ENCODE data around the gene CMIP. TPM values are rescaled to one million over a fixed set of nuclear protein-coding genes. Genes with fewer than 3 reads are reported as not detected.

Gene CMIP
- total RNA-seq, 4 donors from 2014 or later, result 63.9 to 89.9 (median 70.0) TPM

DNA sequence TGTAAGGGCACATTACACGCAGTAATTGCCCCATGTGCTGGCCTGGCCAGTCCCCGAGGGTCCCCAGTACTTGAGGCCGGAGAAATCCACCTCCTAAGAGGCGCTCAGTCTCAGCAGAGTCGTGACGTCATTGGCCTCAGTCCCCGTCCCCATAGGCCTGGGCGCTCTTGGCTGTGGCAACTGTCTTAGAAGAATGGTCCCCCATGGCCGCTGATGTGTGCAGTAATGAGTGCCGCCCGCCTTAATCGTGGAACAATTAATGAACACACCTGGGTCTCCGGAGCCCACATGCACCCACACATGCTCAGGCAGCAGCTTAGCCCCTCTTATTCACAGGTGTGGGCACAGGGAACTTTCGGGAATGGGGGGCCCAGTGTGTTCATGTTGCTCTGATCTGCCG is 248.0 kb downstream of the CMIP start:
- peaks cover 43% of the 10 kb centered on the region for H3K36me3 ChIP-seq
- H3K4me1 ChIP-seq, result peaks cover 45% of the 10 kb centered on the region
- H3K4me3 ChIP-seq, result no peak overlapping the region
- no peaks in the 10 kb centered on the region for H3K27me3 ChIP-seq
- peak overlapping the region; percentile 61 for H3K27ac ChIP-seq
- peak in 1 of 2 donors; percentile 76 for DNase-seq (ENCODE audit: low spot score in 2 of 2)
- TF ChIP-seq EP300 (IDR thresholded peaks at IDR 0.05) (no peak), POLR2AphosphoS5 (IDR thresholded peaks at IDR 0.05) (no peak)
- H3K9me3 ChIP-seq, result no peaks in the 10 kb centered on the region
- WGBS, result 76% methylated on average over 6 of the region's 15 CpGs

DNA sequence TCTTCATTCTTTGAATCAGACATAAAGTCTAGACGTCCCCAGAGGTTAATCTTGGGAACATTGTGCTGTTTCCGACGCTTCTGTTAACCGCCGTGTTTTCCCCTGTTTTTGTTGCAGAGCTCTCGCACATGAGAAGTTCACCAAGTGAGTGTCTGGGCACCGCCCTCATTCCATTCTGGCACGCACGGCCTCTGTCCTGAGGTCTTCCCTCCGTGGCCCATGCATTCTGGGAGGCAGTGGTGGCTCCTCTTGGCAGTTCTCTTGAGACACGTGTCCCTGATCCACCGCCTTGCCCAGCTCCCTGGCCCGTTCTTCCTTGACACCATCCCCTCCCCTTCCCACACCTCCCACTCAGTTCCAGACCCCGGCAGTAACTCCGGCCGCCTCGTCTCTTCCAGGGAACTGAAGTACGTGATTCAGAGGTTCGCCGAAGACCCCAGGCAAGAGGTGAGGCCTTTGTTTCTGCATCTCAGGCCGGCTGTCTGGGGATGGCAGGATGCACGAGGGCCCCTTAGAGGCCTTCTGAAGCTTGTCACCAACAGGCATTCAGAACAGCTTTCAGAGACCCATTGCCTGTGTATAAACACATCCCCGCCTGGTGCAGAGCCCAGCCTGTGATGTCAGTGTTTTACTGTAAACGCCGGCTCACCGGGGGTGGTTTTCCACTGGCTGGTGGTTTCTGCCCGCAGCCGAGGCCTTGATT is 248.6 kb downstream of the CMIP start:
- 55% methylated on average over 22 of the region's 28 CpGs for WGBS
- H3K27me3 ChIP-seq, result no peaks in the 10 kb centered on the region
- no peaks in the 10 kb centered on the region for H3K9me3 ChIP-seq
- peaks cover 47% of the 10 kb centered on the region for H3K4me1 ChIP-seq
- H3K27ac ChIP-seq, result peak overlapping the region; percentile 61
- DNase-seq (ENCODE audit: low spot score in 2 of 2), result peak in 1 of 2 donors; percentile 76
- TF ChIP-seq POLR2AphosphoS5 (IDR thresholded peaks at IDR 0.05), result peak in 1 of 3 donors; percentile 11
- no peak for TF ChIP-seq EP300 (IDR thresholded peaks at IDR 0.05)
- no peak for TF ChIP-seq POLR2A (IDR thresholded peaks at IDR 0.05)
- no peak for TF ChIP-seq CTCF (IDR thresholded peaks at IDR 0.05)
- peaks cover 44% of the 10 kb centered on the region for H3K36me3 ChIP-seq
- H3K4me3 ChIP-seq, result no peak overlapping the region

- peaks cover 51% of the 10 kb centered on the region for H3K36me3 ChIP-seq
- 54% methylated on average over 8 of the region's 9 CpGs for WGBS
Observed at GRCh38 chr16:81693744-81694303, 249.2 kb downstream of the CMIP start.

GRCh38 chr16:81694494-81695280 is 250.1 kb downstream of the CMIP start:
- DNase-seq (ENCODE audit: low spot score in 2 of 2), result peak in 1 of 2 donors; percentile 64
- H3K27me3 ChIP-seq, result no peaks in the 10 kb centered on the region
- peak overlapping the region; percentile 61 for H3K27ac ChIP-seq
- H3K9me3 ChIP-seq, result no peaks in the 10 kb centered on the region
- peaks cover 47% of the 10 kb centered on the region for H3K4me1 ChIP-seq
- WGBS, result 67% methylated on average over 14 of the region's 14 CpGs
- TF ChIP-seq CTCF (IDR thresholded peaks at IDR 0.05), result no peak
- no peak for TF ChIP-seq EP300 (IDR thresholded peaks at IDR 0.05)
- TF ChIP-seq POLR2AphosphoS5 (IDR thresholded peaks at IDR 0.05), result no peak
- no peak for TF ChIP-seq POLR2A (IDR thresholded peaks at IDR 0.05)
- no peak overlapping the region for H3K4me3 ChIP-seq
- peaks cover 59% of the 10 kb centered on the region for H3K36me3 ChIP-seq

More at GRCh38 chr16:81693744-81694303, 249.2 kb downstream of the CMIP start:
- no peak for DNase-seq (ENCODE audit: low spot score in 2 of 2)
- Histone ChIP-seq H3K4me3 (no peak overlapping the region), H3K27me3 (no peaks in the 10 kb centered on the region), H3K27ac (peak overlapping the region; percentile 61), H3K9me3 (no peaks in the 10 kb centered on the region), H3K4me1 (peaks cover 47% of the 10 kb centered on the region)
- TF ChIP-seq CTCF (IDR thresholded peaks at IDR 0.05) (no peak), POLR2AphosphoS5 (IDR thresholded peaks at IDR 0.05) (no peak), POLR2A (IDR thresholded peaks at IDR 0.05) (no peak), EP300 (IDR thresholded peaks at IDR 0.05) (no peak)

- peaks cover 66% of the 10 kb centered on the region for H3K36me3 ChIP-seq
- H3K27ac ChIP-seq, result peak overlapping the region; percentile 49
- no peaks in the 10 kb centered on the region for H3K9me3 ChIP-seq
- H3K4me1 ChIP-seq, result peaks cover 47% of the 10 kb centered on the region
- 35% methylated on average over 10 of the region's 10 CpGs for WGBS
- no peak overlapping the region for H3K4me3 ChIP-seq
- no peak for TF ChIP-seq EP300 (IDR thresholded peaks at IDR 0.05)
- no peak for TF ChIP-seq CTCF (IDR thresholded peaks at IDR 0.05)
- no peak for TF ChIP-seq POLR2A (IDR thresholded peaks at IDR 0.05)
- no peak for TF ChIP-seq POLR2AphosphoS5 (IDR thresholded peaks at IDR 0.05)
- no peaks in the 10 kb centered on the region for H3K27me3 ChIP-seq
- DNase-seq (ENCODE audit: low spot score in 2 of 2), result no peak
Observed at GRCh38 chr16:81695321-81696165, 250.9 kb downstream of the CMIP start.
